Endodermal cell (in vitro differentiated cells): ENCODE data around the gene ROBO1. TPM values are rescaled to one million over a fixed set of nuclear protein-coding genes. Genes with fewer than 3 reads are reported as not detected.

Source experiments
- DNase-seq: peaks from one replicate; pipeline ENCODE4 v3.0.0-alpha.2; 2017
- H3K27ac ChIP-seq: 2 replicates; pipeline ENCODE4 v1.5.1; 2013; ENCODE audit warnings: mild to moderate bottlenecking, low read depth, low read length, moderate library complexity
- H3K27me3 ChIP-seq: 2 replicates; pipeline ENCODE4 v1.6.1; 2013; ENCODE audit warnings: mild to moderate bottlenecking, low read length, moderate library complexity; ENCODE audit not compliant: insufficient read depth, control insufficient read depth, poor library complexity, severe bottlenecking
- H3K36me3 ChIP-seq: 2 replicates; pipeline ENCODE4 v1.7.0; 2013; ENCODE audit warnings: mild to moderate bottlenecking, low read length, moderate library complexity; ENCODE audit not compliant: control insufficient read depth, insufficient read depth
- H3K4me1 ChIP-seq: one replicate; pipeline ENCODE4 v1.7.0; 2013; ENCODE audit warnings: low read length; ENCODE audit not compliant: control insufficient read depth, insufficient read depth
- H3K4me3 ChIP-seq: 2 replicates; pipeline ENCODE4 v1.5.1; 2013; ENCODE audit warnings: mild to moderate bottlenecking, low read length, moderate library complexity
- H3K9ac ChIP-seq: 2 replicates; pipeline ENCODE4 v1.6.1; 2013; ENCODE audit warnings: mild to moderate bottlenecking, low read length, moderate library complexity; ENCODE audit not compliant: poor library complexity, severe bottlenecking; ENCODE audit errors: extremely low read depth
- H3K9me3 ChIP-seq: 2 replicates; pipeline ENCODE4 v1.6.1; 2013; ENCODE audit warnings: mild to moderate bottlenecking, low read length, moderate library complexity; ENCODE audit not compliant: control insufficient read depth
- H3K27ac Mint-ChIP-seq: 2 replicates; pipeline ENCODE4 v1.8.0; 2020; ENCODE audit warnings: mixed read lengths
- H3K27me3 Mint-ChIP-seq: 2 replicates; pipeline ENCODE4 v1.8.0; 2021; ENCODE audit warnings: mild to moderate bottlenecking, mixed read lengths; ENCODE audit not compliant: insufficient read depth
- H3K36me3 Mint-ChIP-seq: 2 replicates; pipeline ENCODE4 v1.8.0; 2020; ENCODE audit warnings: low read depth, mixed read lengths
- H3K4me1 Mint-ChIP-seq: 2 replicates; pipeline ENCODE4 v1.8.0; 2020; ENCODE audit warnings: mixed read lengths
- H3K4me3 Mint-ChIP-seq: 2 replicates; pipeline ENCODE4 v1.8.0; 2020; ENCODE audit warnings: mild to moderate bottlenecking, moderate library complexity, mixed read lengths
- H3K9me3 Mint-ChIP-seq: 2 replicates; pipeline ENCODE4 v1.8.0; 2020; ENCODE audit warnings: mild to moderate bottlenecking, mixed read lengths
- CTCF ChIP-seq: fragments of 200-600 bp; sonication (generic); conservative IDR thresholded peaks from 2 replicates; pipeline ENCODE4 v1.5.0; 2021; ENCODE audit warnings: antibody characterized with exemption, mild to moderate bottlenecking
- WGBS, 2 experiments: methylation state at CpG; one replicate each; pipeline versions ENCODE4 v1.1.5 to v1.1.7; 2013; ENCODE audit warnings: missing lambda C conversion rate in 2 of 2, mixed read lengths in 1 of 2; ENCODE audit not compliant: insufficient coverage in 1 of 2, insufficient read length in 1 of 2; 5-methylcytosine and 5-hydroxymethylcytosine counted together
- total RNA-seq, 2 donors: library from RNA; stranded (reverse); fragmentation: NEBNext Ultra II Directional in 1 of 2; extraction: Animal tissue kit (Norgen Biotek cat#: 25700) in 1 of 2; gene quantifications; 2 replicates in 1 of 2; 3 replicates in 1 of 2; pipeline ENCODE4 v1.2.1, GENCODE V29; 2021

Gene ROBO1
- total RNA-seq, 2 donors from 2014 or later = 74.8 to 75.9 TPM

- H3K9ac ChIP-seq = no peak overlapping the region
- H3K9me3 ChIP-seq = no peaks in the 10 kb centered on the region
- no peak overlapping the region for H3K4me3 ChIP-seq
- H3K36me3 ChIP-seq = no peaks in the 10 kb centered on the region
- Mint-ChIP-seq H3K27ac (no peak overlapping the region), H3K4me1 (no peaks in the 10 kb centered on the region), H3K4me3 (no peak overlapping the region), H3K9me3 (no peaks in the 10 kb centered on the region), H3K27me3 (no peaks in the 10 kb centered on the region), H3K36me3 (peaks cover 6% of the 10 kb centered on the region)
- DNase-seq = no peak
- peaks cover 18% of the 10 kb centered on the region for H3K27me3 ChIP-seq
- H3K27ac ChIP-seq = no peak overlapping the region
- 78 to 100% methylated on average over 2 of the region's 2 CpGs for WGBS, 2 experiments
- H3K4me1 ChIP-seq = no peaks in the 10 kb centered on the region
- TF ChIP-seq CTCF = no peak
Observed at GRCh38 chr3:78701537-78701936, 1066.3 kb downstream of the ROBO1 start.

GRCh38 chr3:78698431-78698830 lies 1069.4 kb downstream of the ROBO1 start:
- no peak overlapping the region for H3K4me3 Mint-ChIP-seq
- H3K27me3 ChIP-seq = peaks cover 24% of the 10 kb centered on the region
- H3K36me3 ChIP-seq = no peaks in the 10 kb centered on the region
- peaks cover 3% of the 10 kb centered on the region for H3K36me3 Mint-ChIP-seq
- DNase-seq = no peak
- no peaks in the 10 kb centered on the region for H3K9me3 Mint-ChIP-seq
- no peak overlapping the region for H3K27ac ChIP-seq
- no peaks in the 10 kb centered on the region for H3K4me1 ChIP-seq
- no peak overlapping the region for H3K27ac Mint-ChIP-seq
- no peaks in the 10 kb centered on the region for H3K9me3 ChIP-seq
- no peaks in the 10 kb centered on the region for H3K27me3 Mint-ChIP-seq
- H3K4me1 Mint-ChIP-seq = no peaks in the 10 kb centered on the region
- 74 to 100% methylated on average over 1 of the region's 1 CpG for WGBS, 2 experiments
- H3K4me3 ChIP-seq = no peak overlapping the region
- no peak for TF ChIP-seq CTCF
- H3K9ac ChIP-seq = no peak overlapping the region

GRCh38 chr3:78697426-78697825 lies 1070.4 kb downstream of the ROBO1 start:
- WGBS, 2 experiments = 92 to 100% methylated on average over 2 to 4 of the region's 5 CpGs
- Histone ChIP-seq H3K9me3 (no peaks in the 10 kb centered on the region), H3K9ac (no peak overlapping the region), H3K27ac (no peak overlapping the region), H3K4me3 (no peak overlapping the region), H3K4me1 (no peaks in the 10 kb centered on the region), H3K27me3 (peaks cover 29% of the 10 kb centered on the region), H3K36me3 (no peaks in the 10 kb centered on the region)
- H3K4me1 Mint-ChIP-seq = no peaks in the 10 kb centered on the region
- no peak for TF ChIP-seq CTCF
- no peaks in the 10 kb centered on the region for H3K9me3 Mint-ChIP-seq
- H3K27me3 Mint-ChIP-seq = no peaks in the 10 kb centered on the region
- peaks cover 11% of the 10 kb centered on the region for H3K36me3 Mint-ChIP-seq
- H3K27ac Mint-ChIP-seq = no peak overlapping the region
- H3K4me3 Mint-ChIP-seq = no peak overlapping the region
- no peak for DNase-seq
